CD4-positive, alpha-beta T cell treated with Interleukin-10 for 1 hour (primary cell): ENCODE results near the gene ALAD.
"Not testable (repeated sequence)": the region's sequence is repeated elsewhere in the genome, so short reads cannot be mapped to it uniquely, and the experiment has no call there.

Experiments used
- DNase-seq: peaks from one replicate; pipeline ENCODE4 v3.0.0-alpha.2; 2020

Gene ALAD

GRCh38 chr9:113401027-113401792 lies at the start of gene ALAD:
Gene ALAD, minus strand, starts transcription at chr9:113401284. Its CDS starts 7,725 bp downstream, at chr9:113393559.
- DNase-seq: peak; percentile 99

DNA sequence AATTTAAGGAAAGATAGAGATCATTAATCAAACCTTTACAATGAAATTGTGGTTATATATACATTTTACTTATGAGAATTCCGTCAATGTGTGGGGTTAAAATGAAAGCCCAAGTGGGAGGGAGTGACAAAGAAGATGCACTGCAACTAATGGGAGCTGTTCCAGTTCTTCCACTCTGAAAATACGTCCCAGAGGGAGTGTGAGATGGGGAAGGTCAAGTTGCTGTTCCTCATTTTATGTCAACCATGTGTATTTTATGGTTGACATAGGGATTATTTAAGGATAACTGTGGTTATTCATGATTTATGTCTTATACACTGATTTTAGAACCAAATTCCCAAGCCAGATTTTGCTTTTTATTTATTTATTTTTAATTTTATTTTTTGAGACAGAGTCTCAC lies 48.3 kb upstream of the ALAD start:
- DNase-seq: no peak

GRCh38 chr9:113446323-113446740 lies 45.2 kb upstream of the ALAD start:
- peak; percentile 53 for DNase-seq

GRCh38 chr9:113444736-113445135 lies 43.7 kb upstream of the ALAD start:
- DNase-seq: no peak

- DNase-seq: not testable (repeated sequence)
Measured at GRCh38 chr9:113437716-113438115, 36.6 kb upstream of the ALAD start.

DNA sequence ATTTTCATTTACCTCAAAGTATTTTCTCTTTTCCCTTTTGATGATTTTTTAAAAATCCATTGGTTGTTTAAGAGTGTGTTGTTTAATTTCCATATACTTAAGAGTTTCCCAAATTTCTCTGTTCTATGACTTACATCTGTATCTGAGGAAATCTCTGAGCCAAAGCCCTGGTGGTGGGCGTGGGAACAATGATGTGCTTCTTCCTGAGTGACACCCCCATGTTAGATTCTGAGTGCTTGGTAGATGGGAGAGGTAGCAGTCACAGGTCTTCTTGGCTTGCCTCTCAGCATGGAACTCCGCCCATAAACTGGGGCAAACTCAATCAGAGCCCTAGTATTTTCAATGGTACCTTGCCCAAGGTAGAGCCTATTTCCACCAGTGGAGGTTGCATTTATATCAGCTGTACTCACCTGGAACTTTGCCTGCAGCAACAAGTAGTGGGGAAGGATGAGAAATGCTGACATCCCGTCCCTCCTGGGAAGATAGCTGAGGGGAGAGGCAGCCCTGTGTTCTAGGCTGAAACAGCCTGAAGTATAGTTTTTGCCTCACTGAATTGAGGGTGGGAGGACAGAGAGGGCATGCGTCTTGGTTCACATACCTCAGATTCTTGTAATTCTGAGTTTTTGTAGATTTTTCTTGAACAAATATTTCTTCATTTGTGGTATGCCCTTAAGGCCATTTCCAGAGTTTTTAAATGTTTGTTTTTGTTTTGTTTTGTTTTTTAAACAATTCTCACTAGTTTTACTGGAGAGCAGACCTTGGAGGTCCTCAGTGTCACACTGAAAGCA lies 35.8 kb upstream of the ALAD start:
- DNase-seq: no peak

- no peak for DNase-seq
Measured at GRCh38 chr9:113431191-113431590, 30.1 kb upstream of the ALAD start.

DNA sequence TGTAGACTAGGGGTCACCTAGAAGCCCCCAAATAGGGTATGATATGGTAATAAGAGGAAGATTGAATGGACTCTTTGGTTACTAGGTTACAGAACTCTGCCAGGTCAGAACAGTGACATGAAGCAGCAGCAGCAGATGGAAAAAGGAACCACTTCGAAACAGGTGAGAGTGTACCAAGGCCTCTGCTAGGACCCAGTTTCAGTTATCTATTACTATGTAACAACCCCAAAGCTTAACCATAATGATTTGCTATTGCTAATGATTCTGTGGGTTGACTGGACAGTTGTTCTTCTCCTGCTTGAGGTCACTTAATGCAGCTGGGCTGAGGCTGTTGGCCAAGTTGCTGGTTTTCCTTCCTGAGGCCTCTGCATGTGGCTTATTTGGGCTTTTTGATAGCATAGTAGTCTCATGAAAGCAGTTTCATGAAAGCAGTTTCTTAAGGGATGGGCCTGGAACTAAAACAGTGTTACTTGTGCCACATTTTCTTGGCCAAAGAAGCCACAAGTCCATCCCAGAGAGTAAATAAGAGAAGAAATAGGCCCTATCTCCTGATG lies 27.1 kb upstream of the ALAD start:
- no peak for DNase-seq

GRCh38 chr9:113427629-113428028 lies 26.5 kb upstream of the ALAD start:
- DNase-seq: no peak

DNA sequence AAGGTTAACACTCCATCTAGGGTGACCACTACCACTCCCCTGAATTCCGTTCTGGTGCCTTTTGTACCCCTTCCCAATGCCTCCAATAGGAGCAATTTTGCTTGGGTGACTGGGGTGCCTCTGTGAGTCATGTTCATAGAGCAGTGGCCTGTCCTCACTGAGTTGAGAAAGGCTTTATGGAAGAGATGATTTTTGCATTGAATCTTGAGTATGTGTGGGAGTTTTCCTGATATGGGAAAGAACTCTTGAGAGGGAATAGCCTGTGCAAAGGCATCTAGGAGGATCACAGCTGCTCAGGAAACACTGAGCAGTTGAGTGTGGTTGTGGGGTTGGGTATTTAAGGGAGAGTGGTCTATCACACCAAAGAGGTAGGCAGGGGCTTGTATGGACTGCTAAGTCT lies 25.6 kb upstream of the ALAD start:
- DNase-seq: no peak

DNA sequence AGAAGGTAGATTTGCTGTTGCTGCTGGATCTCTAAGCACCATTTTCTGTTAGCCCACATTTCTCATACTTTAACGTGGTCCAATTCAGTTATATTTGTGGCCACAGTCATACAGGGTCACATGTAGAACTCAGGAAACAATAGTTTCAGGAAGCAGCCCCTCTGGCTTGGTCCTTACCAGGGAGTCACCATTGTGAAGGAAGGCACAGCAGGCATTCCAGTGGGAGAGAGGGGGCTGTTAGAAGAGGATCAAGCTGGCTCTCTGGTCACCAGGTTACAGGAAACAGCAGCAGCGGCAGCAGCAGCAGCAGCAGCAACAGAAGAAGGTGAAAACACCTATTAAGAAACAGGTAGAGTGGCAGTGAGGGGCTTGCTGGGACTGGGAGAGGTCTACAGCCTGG lies 24.0 kb upstream of the ALAD start:
- DNase-seq: no peak

GRCh38 chr9:113421726-113422125 lies 20.6 kb upstream of the ALAD start:
- DNase-seq: no peak

- peak; percentile 23 for DNase-seq
Measured at GRCh38 chr9:113417370-113417769, 16.3 kb upstream of the ALAD start.

DNA sequence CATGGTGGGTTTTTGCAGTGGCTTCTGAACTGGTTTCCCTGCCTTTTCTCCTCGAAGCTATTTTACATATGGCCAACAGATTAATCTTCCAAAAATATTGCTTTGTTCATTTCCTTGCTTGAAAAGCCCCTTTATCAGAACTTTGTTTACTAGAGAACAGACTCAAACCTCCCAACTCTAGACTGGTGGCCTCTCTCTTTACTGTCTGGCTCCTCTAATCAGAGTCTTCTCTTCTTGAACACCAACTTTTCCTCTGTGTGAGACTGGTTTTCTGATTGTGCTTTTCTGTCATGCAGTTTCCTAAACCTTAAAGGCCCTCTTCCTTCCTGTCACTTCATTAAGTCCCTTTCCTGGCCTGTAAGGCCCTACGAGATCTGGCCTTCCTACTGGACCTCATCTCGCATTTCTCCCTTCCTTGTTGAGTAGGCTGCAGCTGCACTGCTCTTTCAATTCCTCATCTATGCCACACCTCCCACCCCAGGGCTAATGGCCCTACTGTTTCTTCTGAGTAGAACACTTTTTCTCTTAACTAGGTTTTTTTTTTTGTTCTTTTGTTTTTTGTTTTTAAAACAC lies 15.2 kb upstream of the ALAD start:
- no peak for DNase-seq

GRCh38 chr9:113410207-113410864 lies 9.3 kb upstream of the ALAD start, which contains the start of the genes C9orf43 and POLE3:
Gene C9orf43, plus strand, starts transcription at chr9:113410747. Its CDS starts 2,747 bp downstream, at chr9:113413494.
Gene POLE3, minus strand, starts transcription at chr9:113410675. Its CDS starts 382 bp downstream, at chr9:113410293.
- peak; percentile 95 for DNase-seq

DNA sequence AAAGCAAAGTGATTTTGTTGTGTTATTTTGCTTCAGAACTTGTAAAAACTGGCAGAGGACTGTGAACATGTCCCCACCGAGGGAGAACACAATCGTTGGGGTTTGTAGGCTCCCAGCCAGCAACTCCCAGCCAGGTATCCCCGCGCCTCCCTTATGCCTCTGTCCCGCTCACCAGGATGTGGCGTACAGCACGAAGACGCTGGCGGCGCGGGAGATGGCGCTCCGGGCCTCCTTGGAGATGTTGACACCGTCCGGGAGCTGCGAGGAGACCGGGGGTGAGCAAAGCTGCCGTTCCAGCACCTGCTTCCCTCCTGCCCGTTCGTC lies 8.8 kb upstream of the ALAD start:
- DNase-seq: no peak

GRCh38 chr9:113409481-113409880 lies 8.4 kb upstream of the ALAD start:
- DNase-seq: no peak

- peak; percentile 75 for DNase-seq
Measured at GRCh38 chr9:113406873-113407511, 5.9 kb upstream of the ALAD start.

DNA sequence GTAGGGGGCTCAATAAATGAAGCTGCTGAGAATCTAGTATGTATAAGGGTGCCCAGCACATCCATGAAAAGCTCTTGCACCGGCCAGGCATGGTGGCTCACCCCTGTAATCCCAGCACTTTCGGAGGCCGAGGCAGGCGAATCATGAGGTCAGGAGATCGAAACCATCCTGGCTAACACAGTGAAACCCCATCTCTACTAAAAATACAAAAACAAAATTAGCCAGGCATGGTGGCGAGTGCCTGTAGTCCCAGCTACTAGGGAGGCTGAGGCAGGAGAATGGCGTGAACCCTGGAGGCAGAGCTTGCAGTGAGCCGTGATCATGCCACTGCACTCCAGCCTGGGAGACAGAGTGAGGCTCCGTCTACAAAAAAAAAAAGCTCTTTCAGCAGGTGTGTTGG lies 5.3 kb upstream of the ALAD start:
- DNase-seq: not testable (repeated sequence)

DNA sequence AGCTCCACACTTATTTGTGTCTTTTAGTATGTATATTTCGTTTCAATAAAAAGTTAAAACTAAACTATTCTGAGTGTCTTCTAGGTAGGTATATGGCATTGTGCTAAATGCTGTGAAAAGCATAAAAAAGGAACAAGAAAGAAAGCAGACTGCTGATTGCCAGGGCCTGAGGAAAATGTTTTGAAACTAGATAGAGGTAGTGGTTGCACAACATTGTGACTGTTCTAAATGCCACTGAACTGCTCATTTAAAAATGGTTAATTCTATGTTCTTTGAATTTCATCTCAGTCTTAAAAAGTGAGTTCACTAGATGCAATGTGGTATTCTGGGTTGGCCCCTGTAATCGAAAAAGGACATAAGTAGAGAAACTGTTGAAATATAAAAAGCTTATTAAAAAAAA lies 2.6 kb upstream of the ALAD start:
- no peak for DNase-seq

DNA sequence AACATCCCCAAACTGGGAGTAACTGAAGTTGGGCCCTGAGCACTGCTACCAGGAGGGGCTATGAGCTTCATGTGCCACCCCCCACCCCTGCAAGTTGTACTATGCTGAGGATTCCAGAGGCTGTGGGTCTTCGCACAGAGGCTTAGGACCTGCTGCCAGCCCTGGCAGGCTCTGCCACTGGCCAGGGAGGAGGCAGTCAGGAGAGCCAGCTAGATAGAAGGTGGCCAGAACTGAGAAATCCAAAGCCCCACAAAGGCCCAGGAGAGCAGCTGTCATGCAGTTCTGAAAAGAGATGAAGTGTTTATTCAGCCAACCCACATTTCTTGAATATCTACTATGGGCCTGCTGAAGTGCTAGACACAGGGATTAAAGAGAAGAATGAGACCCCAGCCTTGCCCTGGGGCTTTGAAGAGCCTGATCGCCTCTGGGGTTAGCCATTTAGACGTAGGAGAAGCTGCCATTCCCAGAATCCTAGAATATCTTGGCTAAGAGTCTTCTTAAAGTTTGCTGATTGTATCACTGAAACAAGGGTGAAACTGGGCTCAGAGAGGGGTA lies 1.4 kb downstream of the ALAD start:
- no peak for DNase-seq

DNA sequence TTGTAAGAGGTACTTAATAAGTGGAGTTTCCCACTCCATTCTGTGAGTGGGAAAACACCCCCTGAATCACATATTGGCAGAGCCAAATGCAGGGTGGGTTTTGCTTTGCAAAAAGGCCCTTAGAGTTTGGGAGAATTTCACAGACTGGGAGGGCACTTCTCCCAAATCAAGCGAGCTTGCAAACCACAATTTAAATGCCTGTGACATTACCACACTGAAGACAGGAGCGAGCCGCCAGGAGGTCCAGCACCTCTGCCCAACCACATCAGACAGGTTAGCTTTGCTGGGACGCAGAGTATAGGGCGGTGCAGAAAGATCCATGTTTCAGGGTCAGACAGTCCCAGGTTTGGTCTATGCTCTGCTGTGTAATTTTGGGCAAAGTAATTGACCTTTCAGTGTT lies 2.3 kb downstream of the ALAD start:
- DNase-seq: no peak
